Hepatocyte (in vitro differentiated cells): Measurements from ENCODE around the gene KLK1. TPM values are rescaled to one million over a fixed set of nuclear protein-coding genes. Genes with fewer than 3 reads are reported as not detected.

Experiments
- DNase-seq: peaks from one replicate; pipeline ENCODE4 v3.0.0-alpha.2; 2016; ENCODE audit warnings: low spot score
- H2AFZ ChIP-seq: fragments of 200-600 bp; sonication (generic); 2 replicates; pipeline ENCODE4 v1.6.0; 2016; ENCODE audit warnings: antibody characterized with exemption, mild to moderate bottlenecking
- H3K27ac ChIP-seq: fragments of 200-600 bp; sonication (generic); 2 replicates; pipeline ENCODE4 v1.5.1; 2016; ENCODE audit warnings: mild to moderate bottlenecking
- H3K27me3 ChIP-seq: fragments of 200-600 bp; sonication (generic); 2 replicates; pipeline ENCODE4 v1.6.1; 2016
- H3K36me3 ChIP-seq: fragments of 200-600 bp; sonication (generic); replicated peaks from 2 replicates; pipeline ENCODE4 v1.5.1; 2016; ENCODE audit warnings: low read depth; ENCODE audit not compliant: insufficient read depth
- H3K4me1 ChIP-seq: fragments of 200-600 bp; sonication (generic); 2 replicates; pipeline ENCODE4 v1.5.1; 2016; ENCODE audit warnings: mild to moderate bottlenecking, moderate library complexity; ENCODE audit not compliant: insufficient read depth
- H3K4me2 ChIP-seq: fragments of 200-600 bp; sonication (generic); 2 replicates; pipeline ENCODE4 v1.6.0; 2016
- H3K4me3 ChIP-seq: fragments of 200-600 bp; sonication (generic); 2 replicates; pipeline ENCODE4 v1.5.1; 2016; ENCODE audit warnings: mild to moderate bottlenecking
- H3K79me2 ChIP-seq: fragments of 200-600 bp; sonication (generic); 2 replicates; pipeline ENCODE4 v1.6.0; 2017; ENCODE audit warnings: mild to moderate bottlenecking
- H3K9me2 ChIP-seq: fragments of 200-600 bp; sonication (generic); replicated peaks from 2 replicates; pipeline ENCODE4 v1.6.0; 2017; ENCODE audit warnings: mild to moderate bottlenecking; ENCODE audit not compliant: insufficient read depth
- H3K9me3 ChIP-seq: fragments of 200-600 bp; sonication (generic); 2 replicates; pipeline ENCODE4 v1.5.1; 2016; ENCODE audit warnings: low read depth, mild to moderate bottlenecking
- H4K20me1 ChIP-seq: fragments of 200-600 bp; sonication (generic); 2 replicates; pipeline ENCODE4 v1.6.0; 2016; ENCODE audit warnings: mild to moderate bottlenecking; ENCODE audit not compliant: insufficient read depth, poor library complexity, severe bottlenecking
- EZH2 ChIP-seq: fragments of 200-600 bp; sonication (generic); IDR thresholded peaks from 2 replicates; pipeline ENCODE4 v1.6.1; 2016; ENCODE audit warnings: antibody characterized with exemption, mild to moderate bottlenecking, borderline replicate concordance
- EZH2phosphoT487 ChIP-seq: fragments of 200-600 bp; sonication (generic); IDR thresholded peaks from one replicate; pipeline ENCODE4 v1.6.1; 2018; ENCODE audit warnings: antibody characterized with exemption, mild to moderate bottlenecking, low read depth, moderate library complexity; ENCODE audit not compliant: unreplicated experiment, severe bottlenecking
- WGBS: methylation state at CpG from one replicate; pipeline ENCODE4 v1.1.6; 2016; ENCODE audit warnings: low lambda C conversion rate; ENCODE audit errors: missing lambda C conversion rate; 5-methylcytosine and 5-hydroxymethylcytosine counted together
- polyA plus RNA-seq: library from polyadenylated mRNA; unstranded; fragments of >200 nt; fragmentation: Nextera tagmentation; extraction: Ambion mirVana; gene quantifications from 2 replicates; pipeline ENCODE4 v1.2.1, GENCODE V29; 2016
- total RNA-seq: library from RNA; depleted of rRNA; stranded (reverse); fragments of >200 nt; gene quantifications from 2 replicates; pipeline ENCODE4 v1.2.3, GENCODE V29; 2014
- TF ChIP-seq, protein P1 (sequence below): fragments of 200-600 bp; sonication (generic); IDR thresholded peaks from 2 replicates; pipeline ENCODE4 v1.5.1; 2016; ENCODE audit warnings: antibody characterized with exemption, mild to moderate bottlenecking; ENCODE audit not compliant: poor library complexity

KLK1 gene
- total and polyA plus RNA-seq, 2 experiments from 2014 or later = 2.7 to 6.6 TPM

DNA sequence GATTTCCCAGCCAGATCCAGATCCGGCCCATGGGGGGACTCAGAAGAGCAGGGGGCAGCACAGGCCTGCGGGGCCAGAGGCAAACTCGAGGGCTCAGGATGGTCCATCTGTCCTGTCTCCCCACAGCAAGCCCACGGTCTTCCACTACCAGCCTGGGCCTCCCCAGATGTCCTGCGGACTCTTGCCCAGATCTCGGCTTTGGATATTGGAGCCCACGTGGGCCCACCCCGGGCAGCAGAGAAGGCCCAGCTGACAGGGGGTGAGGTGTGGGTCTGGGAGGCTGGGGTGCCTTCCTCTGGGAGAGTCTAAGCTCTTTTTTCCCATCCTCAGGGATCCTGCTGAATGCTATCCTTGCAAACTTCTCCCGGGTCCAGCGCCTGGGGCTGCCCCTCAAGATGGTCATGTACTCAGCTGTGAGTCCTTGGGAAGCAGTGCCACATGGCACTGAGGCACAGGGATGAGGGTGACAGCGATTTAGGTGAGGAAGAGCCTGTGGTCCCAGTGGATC is 30.0 kb downstream of the KLK1 start:
- DNase-seq = no peak
- 83% methylated on average over 11 of the region's 11 CpGs for WGBS
- H3K4me2 ChIP-seq = no peak overlapping the region
- H3K27me3 ChIP-seq = no peaks in the 10 kb centered on the region
- H3K4me3 ChIP-seq = no peak overlapping the region
- no peaks in the 10 kb centered on the region for H3K9me3 ChIP-seq
- no peaks in the 10 kb centered on the region for H3K36me3 ChIP-seq
- H4K20me1 ChIP-seq = no peaks in the 10 kb centered on the region
- TF ChIP-seq EZH2 = no peak
- TF ChIP-seq, protein P1, sequence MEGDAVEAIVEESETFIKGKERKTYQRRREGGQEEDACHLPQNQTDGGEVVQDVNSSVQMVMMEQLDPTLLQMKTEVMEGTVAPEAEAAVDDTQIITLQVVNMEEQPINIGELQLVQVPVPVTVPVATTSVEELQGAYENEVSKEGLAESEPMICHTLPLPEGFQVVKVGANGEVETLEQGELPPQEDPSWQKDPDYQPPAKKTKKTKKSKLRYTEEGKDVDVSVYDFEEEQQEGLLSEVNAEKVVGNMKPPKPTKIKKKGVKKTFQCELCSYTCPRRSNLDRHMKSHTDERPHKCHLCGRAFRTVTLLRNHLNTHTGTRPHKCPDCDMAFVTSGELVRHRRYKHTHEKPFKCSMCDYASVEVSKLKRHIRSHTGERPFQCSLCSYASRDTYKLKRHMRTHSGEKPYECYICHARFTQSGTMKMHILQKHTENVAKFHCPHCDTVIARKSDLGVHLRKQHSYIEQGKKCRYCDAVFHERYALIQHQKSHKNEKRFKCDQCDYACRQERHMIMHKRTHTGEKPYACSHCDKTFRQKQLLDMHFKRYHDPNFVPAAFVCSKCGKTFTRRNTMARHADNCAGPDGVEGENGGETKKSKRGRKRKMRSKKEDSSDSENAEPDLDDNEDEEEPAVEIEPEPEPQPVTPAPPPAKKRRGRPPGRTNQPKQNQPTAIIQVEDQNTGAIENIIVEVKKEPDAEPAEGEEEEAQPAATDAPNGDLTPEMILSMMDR = no peak
- no peak for TF ChIP-seq EZH2phosphoT487
- no peaks in the 10 kb centered on the region for H3K4me1 ChIP-seq
- no peaks in the 10 kb centered on the region for H3K9me2 ChIP-seq
- H3K27ac ChIP-seq = no peak overlapping the region
- H3K79me2 ChIP-seq = no peaks in the 10 kb centered on the region
- no peak overlapping the region for H2AFZ ChIP-seq

DNA sequence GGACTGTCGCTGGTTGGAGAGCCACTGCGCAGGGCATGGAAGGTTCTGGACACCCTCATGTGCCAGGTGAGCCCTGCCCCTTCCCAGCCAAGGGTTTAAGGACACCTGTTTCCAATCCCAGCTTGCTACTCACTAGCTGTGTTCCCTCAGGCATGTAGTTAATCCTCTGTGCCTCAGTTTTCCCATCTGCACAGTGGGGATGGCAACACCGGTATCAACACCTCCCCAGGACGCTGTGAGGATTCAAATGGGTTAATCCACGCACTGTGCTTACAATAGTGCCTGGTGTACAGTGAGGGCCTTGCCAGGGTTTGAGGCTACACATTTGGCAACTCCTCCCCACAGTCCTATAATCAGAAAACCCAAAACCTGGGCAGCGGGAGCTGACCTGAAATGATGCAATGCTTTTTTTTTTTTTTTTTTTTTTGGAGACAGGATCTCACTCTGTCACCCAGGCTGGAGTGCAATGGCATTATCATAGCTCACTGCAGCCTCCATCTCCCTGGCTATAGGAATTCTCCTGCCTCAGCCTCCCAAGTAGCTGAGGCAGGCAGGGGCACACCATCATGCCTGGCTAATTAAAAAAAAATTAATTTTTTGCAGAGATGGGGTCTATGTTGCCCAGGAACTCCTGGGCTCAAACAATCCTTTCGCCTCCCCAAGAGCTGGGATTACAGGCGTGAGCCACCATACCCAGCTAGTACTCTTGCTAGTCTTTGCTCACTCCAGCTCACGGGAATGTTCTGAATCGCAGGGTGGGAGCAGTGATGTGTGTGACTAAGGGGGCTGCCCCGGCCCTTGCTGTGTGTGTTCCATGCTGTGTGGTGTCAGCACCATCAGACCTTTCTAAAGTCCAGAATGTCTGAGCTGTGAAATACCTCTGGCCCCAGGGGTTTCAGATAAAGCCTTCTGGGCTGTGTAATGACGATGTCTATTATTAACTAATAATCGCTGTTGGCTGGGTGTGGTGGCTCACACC is 31.0 kb downstream of the KLK1 start:
- H3K4me3 ChIP-seq = no peak overlapping the region
- H3K36me3 ChIP-seq = no peaks in the 10 kb centered on the region
- no peaks in the 10 kb centered on the region for H3K27me3 ChIP-seq
- H3K27ac ChIP-seq = no peak overlapping the region
- no peaks in the 10 kb centered on the region for H3K9me3 ChIP-seq
- no peaks in the 10 kb centered on the region for H3K9me2 ChIP-seq
- WGBS = 76% methylated on average over 11 of the region's 13 CpGs
- H4K20me1 ChIP-seq = no peaks in the 10 kb centered on the region
- H2AFZ ChIP-seq = no peak overlapping the region
- no peak for DNase-seq
- no peaks in the 10 kb centered on the region for H3K4me1 ChIP-seq
- H3K4me2 ChIP-seq = no peak overlapping the region
- TF ChIP-seq, protein P1 = no peak
- TF ChIP-seq EZH2phosphoT487 = no peak
- no peak for TF ChIP-seq EZH2
- H3K79me2 ChIP-seq = no peaks in the 10 kb centered on the region

DNA sequence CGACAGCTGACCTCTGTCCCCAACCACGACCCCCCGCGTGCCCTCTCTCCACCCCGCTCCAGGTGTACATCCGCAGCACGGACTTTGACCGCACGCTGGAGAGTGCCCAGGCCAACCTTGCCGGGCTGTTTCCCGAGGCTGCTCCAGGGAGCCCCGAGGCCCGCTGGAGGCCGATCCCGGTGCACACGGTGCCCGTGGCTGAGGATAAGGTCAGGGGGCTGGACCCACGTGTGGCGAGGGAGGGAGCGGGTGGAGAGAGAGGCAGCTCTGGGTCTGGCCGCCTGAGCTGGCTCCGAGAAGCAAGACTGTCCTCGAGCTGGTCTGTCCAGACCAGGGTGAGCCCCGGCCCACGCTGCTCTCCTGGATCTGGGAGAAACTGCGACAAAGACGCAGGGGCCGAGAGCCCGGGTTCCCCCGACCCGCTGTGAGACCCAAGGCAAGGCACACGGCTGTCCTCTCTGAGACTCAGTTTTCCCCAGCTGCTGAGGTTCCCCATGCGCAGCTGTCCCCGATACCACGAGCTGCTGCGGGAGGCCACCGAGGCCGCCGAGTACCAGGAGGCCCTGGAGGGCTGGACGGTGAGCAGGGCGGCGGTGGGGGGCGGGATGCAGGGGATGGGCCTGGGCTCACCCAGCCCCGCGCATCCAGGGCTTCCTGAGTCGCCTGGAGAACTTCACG is 31.9 kb downstream of the KLK1 start:
- Histone ChIP-seq H3K9me3 (no peaks in the 10 kb centered on the region), H3K27me3 (no peaks in the 10 kb centered on the region), H3K9me2 (no peaks in the 10 kb centered on the region), H3K36me3 (no peaks in the 10 kb centered on the region), H3K27ac (no peak overlapping the region), H3K79me2 (no peaks in the 10 kb centered on the region), H3K4me3 (no peak overlapping the region), H4K20me1 (no peaks in the 10 kb centered on the region), H2AFZ (no peak overlapping the region), H3K4me1 (no peaks in the 10 kb centered on the region), H3K4me2 (no peak overlapping the region)
- TF ChIP-seq EZH2 (no peak), EZH2phosphoT487 (no peak)
- TF ChIP-seq, protein P1 = no peak
- WGBS = 88% methylated on average over 40 of the region's 47 CpGs
- DNase-seq = no peak
